HG03442 (cell line): ENCODE measurements around the gene MYO18A.

ENCODE experiments used
- ATAC-seq: cut with Tn5 transposase; IDR thresholded peaks from one replicate; pipeline ENCODE4 v1.9.1; 2021; ENCODE audit warnings: mild to moderate bottlenecking, moderate library complexity; ENCODE audit not compliant: unreplicated experiment

The MYO18A gene

DNA sequence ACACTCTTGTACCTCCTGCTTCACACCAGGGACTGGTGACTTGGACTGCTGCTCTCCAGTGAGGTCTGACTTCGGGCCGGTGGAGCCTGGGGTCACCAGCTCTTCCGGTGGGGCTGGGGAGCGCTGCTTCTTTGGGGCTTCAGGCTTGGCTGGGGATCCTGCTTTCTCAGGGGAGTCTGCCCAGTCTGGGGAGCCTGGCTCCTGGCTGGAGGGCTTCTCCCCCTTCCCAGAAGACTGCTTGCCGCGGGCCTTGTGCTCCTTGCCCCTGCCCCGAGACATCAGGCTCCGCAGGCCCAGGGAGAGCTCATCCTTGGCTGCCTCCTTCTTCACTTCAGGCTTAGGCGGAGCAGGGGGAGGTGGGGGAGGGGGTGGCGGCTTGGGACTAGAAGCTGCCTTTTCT lies 52.4 kb downstream of the MYO18A start:
- ATAC-seq = no peak

- no peak for ATAC-seq
These were observed 53.8 kb downstream of the MYO18A start for GRCh38 chr17:29126268-29126930.

DNA sequence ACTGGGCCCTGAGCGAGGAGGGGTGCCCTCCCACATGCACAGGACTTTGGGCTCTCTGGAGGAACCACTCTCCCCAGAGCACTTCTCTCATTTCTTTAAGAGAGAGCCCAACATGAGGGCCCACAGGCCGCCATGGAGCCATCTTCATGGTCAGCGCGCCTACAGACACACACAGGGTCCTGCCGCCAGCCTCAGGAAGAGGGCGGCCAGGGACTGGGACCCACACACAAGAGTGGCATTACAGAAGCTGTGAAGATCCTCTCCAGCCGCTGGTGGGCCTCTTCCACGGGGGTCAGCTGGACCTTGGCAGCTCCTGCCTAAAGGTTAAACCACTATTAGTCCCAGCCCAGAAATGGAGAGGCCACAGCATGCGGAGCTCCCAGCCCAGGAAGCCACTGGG lies 54.5 kb downstream of the MYO18A start:
- ATAC-seq = no peak

DNA sequence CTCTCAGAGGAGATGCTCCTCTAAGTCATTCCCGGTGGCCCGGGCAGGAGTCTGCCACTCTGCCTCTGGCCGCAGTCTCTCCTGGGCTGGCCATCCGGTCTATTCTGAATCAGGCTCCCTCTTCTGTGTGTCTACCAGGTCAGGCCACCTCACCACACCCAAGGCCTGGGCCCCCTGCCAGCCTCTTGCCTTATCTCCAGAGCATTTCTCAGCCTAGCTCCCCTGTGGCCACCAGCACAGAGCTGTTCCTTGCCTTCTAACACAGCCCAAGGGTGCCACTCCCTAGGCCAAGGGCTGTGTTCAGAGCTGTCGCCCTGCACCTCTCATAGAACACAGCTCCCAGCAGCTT lies 55.3 kb downstream of the MYO18A start:
- ATAC-seq = no peak

DNA sequence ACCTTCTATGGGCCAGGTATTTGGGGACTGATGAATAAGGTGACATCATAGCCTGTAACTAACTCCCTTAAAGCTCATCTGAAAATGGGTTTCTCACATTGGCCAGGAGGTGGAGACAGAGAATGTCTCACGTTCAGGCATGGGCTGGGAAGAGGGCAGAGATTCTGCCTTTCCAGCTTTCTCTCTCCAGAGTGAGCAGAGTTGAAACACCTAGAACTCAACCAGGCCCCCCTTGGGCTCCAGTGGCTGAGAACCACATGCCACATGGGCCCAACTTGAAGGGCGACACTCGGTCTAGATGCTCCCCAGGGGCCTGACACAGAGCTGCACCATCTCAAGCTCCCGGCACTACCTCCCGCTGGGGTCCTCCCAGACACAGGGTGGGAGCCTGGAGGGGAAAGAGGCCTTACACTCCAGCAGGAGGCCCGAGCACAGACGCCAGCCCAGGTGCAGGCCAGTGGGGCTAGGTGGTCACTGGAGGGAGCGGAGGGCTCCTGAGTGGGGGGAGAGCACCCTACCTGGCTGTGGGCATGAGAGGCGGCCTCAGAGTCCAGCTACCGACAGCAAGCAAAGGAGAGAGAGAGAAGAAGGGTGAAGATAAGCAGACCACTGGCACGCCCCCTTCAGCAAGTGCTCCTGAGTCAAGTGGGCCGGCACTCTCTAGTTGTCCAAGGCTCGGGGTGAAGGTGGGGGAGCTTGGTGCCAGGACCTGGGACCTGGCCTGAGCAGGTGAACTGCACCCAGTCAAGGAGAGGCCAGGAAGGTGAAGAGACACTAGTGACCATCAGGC lies 55.9 kb downstream of the MYO18A start:
- ATAC-seq = no peak

GRCh38 chr17:29123111-29123510 lies 57.1 kb downstream of the MYO18A start:
- no peak for ATAC-seq

GRCh38 chr17:29121442-29121841 lies 58.8 kb downstream of the MYO18A start:
- no peak for ATAC-seq

DNA sequence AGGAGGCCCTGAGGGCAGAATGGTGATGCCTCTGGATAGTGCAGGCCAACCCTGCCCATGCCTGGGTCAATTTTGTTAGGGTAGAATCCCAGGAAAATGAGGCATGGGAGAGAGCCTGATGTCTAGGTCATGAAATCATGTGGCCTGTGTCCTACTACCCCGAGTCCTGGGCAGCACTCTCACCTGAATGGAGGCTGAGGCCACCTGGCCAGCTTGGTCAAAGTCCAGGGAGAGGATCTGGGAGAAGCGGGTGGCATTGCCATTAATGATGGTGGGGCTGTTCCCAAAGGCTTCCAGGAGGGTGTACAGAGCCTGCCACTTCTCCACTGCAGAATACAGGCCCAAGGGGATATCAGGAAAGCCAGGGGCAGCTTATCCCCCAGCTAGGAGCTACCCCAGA lies 59.8 kb downstream of the MYO18A start:
- no peak for ATAC-seq

GRCh38 chr17:29119265-29119664 lies 60.9 kb downstream of the MYO18A start:
- no peak for ATAC-seq

GRCh38 chr17:29116804-29117753 lies 63.1 kb downstream of the MYO18A start:
- ATAC-seq = no peak

GRCh38 chr17:29115961-29116803 lies 64.0 kb downstream of the MYO18A start:
- no peak for ATAC-seq

DNA sequence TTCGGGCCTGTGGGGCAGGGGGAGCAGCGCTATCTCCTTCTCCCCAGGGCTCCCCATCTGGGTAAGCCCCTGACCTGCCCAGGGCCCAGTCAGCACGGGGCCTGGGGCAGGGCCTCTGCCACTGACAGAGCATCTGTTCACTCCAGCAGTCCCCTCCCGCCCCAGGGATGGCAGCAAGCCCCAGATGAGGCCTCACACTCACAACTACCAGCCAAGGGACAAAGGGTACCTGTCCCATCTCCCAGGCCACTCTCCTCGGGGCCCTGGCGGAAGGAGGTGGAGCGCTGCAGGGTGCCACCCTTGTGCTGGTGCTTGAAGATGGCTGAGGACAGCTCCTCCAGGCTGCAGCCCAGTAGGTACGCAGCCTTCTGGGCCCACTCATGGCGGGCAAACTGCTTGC lies 64.8 kb downstream of the MYO18A start:
- ATAC-seq = no peak

GRCh38 chr17:29114141-29114540 lies 66.1 kb downstream of the MYO18A start:
- no peak for ATAC-seq

- no peak for ATAC-seq
These were observed 66.9 kb downstream of the MYO18A start for GRCh38 chr17:29113334-29113733.

- no peak for ATAC-seq
These were observed 67.4 kb downstream of the MYO18A start for GRCh38 chr17:29112771-29113295.

- ATAC-seq = no peak
These were observed 68.2 kb downstream of the MYO18A start for GRCh38 chr17:29111816-29112499.

DNA sequence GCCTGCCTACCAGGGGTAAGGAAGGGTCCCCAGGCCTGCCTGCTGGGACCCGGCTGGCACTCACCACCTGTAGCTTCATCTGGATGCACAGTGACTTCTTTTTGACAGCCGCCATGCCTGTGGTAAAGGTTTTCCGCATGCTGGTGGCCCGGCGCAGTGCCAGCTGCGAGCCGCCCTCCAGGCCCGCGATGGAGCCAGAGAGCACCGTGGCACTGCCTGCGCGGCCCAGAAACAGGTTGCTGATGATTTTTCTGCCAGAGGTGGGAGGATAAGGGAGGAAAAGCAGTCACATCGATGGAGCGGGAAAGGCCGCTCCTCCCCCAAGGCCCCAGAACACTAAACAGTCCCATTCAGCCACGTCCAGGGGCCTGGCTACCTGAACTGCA lies 69.8 kb downstream of the MYO18A start:
- no peak for ATAC-seq

GRCh38 chr17:29109477-29110371 lies 70.5 kb downstream of the MYO18A start:
- ATAC-seq = no peak
